ENCODE measurements around the gene MAP3K3.

Gene MAP3K3

DNA sequence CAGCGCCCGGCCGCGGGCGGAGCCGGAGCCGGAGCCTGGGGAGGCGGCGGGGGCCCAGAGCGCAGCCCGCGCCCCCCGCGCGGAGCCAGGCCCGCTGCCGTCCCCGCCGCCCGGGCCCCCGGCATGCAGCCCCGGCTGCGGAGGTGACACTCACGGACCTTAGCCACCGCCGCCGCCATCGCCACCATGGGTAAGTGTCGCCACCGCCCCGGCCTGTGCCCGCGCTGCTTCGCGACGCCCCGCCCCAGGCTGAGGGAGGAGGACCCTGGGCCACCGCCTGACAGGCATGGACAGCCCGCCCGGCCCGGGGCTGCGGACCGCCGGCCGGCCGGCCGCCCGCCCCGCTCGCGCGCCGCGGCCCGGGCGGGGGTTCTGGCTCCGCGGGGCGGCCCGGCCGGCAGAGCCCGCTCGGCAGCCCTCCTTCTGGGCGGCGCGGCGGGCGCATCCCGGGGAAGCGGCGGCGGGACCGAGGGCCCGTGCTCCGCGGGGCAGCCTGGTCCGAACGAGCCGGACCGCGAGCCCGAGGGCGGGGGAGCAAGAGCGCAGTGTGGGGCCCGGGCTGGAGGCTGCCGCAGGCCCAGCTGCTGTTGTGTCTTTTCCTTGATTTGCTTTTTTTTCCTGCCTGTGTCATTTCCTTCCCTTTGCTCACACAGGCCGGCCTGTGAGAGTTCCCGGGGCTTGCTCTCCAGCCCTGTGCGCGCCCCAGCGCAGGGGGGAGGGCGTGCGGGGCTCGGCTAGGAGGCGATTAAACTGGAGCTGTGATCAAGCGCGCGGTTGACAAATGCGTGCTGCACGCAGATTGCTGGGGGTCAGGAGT, 565 bp downstream of the MAP3K3 start:
- peak in 1 of 2 donors; percentile 31 for DNase-seq (ENCODE audit: low read depth in 2 of 2)

DNA sequence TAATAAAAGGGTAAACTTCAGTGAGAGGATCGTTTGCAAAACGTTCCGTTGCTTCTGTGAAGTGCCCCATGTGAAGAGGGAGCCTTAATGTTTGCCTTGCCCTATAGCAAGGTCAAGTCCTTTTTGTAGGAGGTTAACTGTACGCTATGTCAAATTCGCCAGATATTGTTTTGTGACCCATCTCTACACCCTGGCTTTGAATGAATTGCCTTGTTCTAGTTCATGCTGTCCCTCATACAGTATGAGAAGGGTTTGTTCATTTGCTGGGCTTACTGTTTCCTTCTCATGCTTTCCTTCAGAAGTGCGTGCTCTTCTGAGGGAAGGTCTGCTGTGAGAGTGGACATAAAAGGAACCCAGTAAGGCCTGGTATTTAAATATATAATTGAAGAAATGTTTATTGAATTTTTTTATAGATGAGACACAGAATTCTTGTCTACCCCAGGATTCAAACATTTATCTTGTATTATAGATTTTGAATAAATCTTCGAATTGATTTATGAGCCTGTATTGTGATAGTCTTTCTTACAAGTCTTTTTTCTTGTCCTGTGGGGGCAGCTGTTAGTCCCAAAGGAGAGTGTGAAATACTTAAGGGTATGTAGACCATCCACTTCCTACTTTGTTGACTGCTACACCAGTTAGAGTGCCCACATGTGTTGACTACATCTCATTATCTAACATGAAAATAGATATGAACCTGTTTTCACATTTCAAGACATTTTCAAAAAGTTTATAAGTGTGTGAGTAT, 1.7 kb downstream of the MAP3K3 start:
- no peak for DNase-seq (ENCODE audit: low read depth in 2 of 2)

DNA sequence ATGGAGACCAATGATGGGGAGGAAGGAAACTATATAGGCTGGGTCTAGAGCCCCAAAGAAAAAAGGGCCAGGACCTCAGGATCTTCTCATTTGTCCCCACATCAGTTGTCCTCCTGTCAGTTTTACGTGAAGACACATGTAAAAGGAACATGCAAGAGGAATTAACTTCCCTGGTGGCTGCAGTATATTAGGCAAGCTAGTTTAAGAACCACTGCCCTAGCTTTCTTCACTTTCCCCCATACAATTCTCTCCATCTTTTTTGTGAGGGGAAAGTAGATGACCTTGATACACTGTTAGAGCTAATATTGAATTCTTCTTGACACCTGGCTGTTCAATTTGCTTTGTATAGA, 2.3 kb downstream of the MAP3K3 start:
- DNase-seq (ENCODE audit: low read depth in 2 of 2): no peak

DNA sequence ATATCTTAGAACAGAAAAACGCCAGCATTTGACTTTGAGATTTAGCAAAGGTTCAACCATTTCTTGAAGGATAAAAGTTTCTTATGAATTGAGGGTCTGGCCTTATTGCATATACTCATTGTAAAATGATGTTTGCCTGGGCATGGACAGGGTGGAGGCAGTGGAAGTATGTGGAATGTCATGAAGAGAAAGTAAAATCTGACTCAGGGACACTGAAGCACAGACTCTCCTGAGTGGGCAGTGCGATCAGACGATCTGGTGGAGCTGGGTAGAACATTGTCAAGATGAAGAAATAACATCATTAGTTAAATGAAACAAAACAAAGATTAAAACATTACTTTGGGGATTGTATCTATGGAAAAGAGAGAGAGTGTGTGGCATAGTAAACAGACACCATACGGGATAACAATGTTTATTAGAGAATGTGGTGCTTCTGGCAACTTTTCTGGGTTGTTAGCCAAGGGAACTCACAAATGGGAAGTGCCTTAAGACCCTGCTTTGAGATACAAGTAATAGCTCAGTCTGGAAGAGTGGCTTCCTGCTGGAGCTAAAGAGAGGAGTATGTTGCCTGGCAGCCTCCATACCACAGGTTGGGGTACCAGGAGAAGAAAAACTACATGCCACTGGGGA, 4.4 kb downstream of the MAP3K3 start:
- no peak for DNase-seq (ENCODE audit: low read depth in 2 of 2)

DNA sequence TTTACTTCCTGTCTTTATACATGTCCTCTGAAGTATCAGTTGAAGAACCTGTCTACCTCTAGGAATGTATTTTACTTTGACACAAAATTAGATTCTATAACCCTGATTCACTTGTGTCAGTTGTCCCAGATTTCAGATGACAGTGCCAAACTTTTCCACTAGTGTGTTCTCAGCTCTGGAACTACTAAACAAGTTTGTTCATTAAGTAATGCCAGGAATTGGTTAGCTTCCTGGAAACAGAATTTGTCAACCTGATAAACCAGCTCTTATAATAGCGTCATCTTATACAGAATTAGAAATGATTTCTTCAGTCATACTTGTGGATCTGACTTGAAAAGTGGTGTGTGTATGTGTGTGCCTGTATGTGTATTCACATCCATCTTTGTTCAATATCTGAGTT, 7.4 kb downstream of the MAP3K3 start:
- no peak for DNase-seq (ENCODE audit: low read depth in 2 of 2)

DNA sequence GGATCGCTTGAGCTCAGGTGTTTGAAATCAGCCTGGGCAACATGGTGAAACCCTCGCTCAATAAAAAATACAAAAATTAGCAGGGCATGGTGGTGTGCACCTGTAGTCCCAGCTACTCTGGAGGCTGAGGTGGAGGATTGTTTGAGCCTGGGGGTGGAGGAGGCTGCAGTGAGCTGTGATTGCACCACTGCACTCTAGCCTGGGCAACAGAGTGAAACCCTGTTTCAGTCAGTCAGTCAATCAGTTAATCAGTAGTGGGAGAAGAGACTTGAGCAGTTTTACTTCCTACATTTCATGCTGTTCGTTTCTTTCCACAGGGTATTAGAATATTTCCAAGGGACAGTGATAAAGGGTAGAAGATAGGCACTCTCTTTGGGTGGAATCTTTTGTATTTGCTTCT, 8.8 kb downstream of the MAP3K3 start:
- no peak for DNase-seq (ENCODE audit: low read depth in 2 of 2)

DNA sequence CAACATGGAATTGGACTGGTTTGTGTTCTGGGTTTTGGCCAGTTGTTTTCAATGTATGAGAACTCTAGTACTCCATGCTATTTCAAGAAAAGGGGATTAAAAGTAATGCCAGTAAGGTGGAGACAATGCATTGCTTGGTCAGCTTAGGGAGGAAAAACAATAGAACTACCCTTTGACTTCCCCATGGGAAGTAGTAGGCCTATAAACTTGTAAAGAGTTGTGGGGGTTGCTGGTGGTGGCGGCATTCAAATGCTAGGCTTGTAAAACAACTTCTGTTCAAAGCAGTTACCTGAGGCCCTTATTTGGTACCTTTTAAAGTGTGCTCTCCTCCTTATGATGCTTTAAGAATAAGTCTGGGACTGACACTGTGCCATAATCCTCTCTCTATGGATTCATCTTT, 9.4 kb downstream of the MAP3K3 start:
- DNase-seq (ENCODE audit: low read depth in 2 of 2): no peak

DNA sequence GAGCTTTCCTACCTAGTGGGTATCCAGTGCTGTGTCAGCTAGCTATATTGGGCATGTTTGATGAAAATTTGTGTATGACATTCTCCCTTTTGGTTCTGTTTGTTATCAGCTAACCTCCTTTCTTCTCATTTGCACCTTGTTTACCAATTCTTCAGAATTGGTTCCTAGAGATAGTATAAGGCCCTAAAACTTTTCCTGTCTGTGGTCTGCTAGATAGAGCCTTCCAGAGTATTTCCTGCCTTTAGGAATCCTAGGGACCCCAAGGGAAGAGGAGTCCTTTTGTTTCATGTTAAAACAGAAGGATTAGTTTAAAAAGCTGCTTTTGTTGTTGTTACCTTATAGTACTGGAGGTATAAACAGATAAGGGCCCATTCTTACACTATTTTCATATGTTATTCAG, 11.5 kb downstream of the MAP3K3 start:
- no peak for DNase-seq (ENCODE audit: low read depth in 2 of 2)

DNA sequence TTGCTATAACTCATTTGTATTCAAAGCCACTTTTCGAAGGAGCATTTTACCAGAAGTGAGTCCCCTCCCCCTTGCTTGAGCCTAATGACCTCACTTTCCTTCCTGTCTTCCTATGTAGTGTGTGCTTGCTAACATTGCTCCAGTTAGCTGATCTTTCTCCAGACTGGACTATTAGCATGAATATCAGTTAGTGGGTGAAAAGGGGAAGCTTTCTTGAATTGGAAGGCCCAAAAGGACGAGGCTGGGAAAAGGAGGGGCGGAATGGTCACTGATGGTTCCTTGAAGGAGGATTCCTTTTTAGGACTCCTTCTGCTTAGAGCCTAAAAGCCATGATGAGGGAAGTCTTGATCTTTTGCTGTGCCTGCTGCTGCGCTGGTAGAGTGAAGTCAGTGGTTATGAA, 11.9 kb downstream of the MAP3K3 start:
- DNase-seq (ENCODE audit: low read depth in 2 of 2): no peak

DNA sequence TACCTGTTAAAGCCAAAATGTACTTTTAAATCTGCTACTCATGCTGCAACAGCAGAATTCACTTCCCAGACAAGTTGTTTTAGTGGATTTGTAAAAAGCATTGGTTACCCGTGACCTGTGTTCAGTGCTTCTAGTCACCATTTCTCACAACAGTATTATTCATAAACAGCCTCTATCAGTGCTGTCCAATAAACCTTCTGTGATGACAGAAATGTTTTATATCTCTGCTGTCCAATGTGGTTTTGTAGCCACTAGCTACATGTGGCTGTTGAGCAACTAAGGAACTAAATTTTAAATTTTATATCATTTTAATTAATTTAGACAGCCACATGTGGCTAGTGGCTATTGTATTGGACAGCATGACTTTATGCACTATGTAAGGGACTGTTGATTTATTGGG, 12.6 kb downstream of the MAP3K3 start:
- DNase-seq (ENCODE audit: low read depth in 2 of 2): no peak

DNA sequence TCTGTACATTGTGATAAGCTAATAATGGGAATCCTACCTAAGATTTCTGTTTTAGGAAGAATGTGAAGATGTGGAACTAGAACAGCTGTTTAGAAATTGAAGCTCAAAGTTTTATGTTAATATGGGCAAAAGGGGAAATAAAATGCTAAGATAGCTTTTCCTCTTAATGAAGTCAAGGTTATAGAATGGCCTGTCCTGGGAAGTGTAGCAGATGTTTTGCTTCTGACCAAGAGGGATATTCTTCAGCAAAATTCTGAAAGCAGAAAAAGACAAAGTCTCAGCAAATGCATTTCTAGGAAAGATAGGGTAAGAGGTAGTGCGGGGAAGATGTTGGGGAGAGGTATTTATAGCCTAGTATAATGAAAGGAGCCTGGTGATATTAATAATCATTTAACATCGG, 13.1 kb downstream of the MAP3K3 start:
- no peak for DNase-seq (ENCODE audit: low read depth in 2 of 2)

DNA sequence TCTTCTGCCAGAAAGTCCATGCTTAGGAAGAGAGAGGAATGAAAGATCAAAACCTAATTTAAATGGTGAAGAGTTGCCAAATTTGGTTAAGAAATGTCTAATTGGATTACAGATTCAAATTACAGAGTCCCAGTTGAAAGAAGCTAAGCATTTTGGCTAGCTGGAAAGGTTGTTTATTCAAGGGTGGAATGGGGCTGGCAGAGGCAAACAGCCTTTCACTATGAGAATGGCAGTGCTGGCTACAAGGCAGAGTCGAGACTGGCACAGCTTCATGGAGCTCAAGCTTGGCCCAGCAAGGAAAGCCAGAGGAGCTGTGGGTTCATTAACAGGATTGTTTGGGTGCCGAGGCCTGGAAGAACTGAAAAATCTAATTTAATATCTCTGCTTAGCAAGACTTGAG, 13.6 kb downstream of the MAP3K3 start:
- no peak for DNase-seq (ENCODE audit: low read depth in 2 of 2)

DNA sequence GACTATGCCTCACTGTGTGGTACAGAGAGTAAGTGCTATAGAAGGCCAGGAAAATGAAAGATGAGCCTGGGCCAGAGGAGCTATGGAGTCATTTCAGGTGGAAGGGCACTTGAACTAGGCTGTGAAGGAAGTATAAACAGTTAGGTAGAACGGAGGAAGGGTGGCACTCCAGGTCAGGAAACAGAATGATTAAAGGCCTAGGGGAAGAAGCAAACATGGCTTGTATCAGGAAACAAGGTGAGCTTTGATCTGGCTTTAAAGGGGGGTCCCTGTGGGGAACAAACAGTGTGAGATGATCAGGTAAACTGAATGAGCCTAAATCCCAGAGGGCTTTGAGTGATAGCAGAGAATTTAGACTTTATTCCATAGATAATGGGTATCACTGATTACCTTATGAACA, 16.9 kb downstream of the MAP3K3 start:
- DNase-seq (ENCODE audit: low read depth in 2 of 2): no peak

DNA sequence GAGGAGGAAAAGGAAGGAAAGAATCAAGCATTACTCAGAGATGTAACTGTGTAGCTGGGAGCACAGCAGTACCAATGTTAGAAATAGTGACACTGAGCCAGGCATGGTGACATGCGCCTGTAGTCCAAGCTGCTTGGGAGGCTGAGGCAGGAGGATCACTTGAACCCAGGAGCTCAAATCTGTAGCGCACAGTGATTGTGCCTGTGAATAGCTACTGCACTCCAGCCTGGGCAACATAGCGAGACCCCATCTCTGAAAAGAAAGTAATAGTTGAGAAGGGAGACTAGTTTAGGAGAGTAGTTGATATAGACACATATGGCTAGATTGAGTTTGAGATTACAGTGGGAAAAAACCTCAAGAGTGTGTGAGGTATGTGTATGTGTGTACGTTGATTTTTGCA, 17.8 kb downstream of the MAP3K3 start:
- DNase-seq (ENCODE audit: low read depth in 2 of 2): no peak

DNA sequence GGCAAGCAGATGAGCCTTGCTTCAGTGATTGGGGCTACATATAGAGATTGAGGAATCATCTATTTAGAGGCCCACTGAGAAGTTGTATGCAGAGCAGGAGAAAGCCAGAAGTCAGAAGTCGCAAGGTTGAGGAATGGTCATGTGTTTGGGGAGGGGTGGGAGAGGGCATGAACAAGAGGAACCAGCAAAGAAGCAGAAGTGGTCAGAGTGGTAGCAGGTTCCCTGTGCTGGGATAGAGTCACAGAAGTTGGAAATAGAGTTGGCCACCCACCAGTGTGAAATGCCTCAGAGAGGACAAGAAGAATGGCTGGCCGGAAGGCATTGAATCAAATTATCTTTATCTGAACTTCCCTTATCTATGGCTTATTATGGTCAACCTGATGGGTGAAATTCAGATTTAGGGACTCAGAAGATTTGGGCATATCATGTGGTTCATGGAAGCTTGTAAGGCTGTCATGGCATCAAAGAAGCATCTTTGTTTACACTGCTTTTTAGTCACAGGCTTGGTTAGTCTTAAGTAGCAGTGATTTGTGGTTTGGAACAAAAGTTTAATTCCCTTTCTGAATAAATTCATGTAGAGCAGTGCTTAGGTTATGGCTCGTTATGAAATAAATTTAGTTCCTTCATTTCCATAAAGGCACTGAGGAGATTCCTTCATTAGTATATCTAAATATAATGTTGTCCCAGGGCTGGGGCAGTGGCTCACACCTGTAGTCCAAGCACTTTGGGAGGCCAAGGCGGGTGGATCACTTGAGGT, 19.7 kb downstream of the MAP3K3 start:
- DNase-seq (ENCODE audit: low read depth in 2 of 2): no peak

DNA sequence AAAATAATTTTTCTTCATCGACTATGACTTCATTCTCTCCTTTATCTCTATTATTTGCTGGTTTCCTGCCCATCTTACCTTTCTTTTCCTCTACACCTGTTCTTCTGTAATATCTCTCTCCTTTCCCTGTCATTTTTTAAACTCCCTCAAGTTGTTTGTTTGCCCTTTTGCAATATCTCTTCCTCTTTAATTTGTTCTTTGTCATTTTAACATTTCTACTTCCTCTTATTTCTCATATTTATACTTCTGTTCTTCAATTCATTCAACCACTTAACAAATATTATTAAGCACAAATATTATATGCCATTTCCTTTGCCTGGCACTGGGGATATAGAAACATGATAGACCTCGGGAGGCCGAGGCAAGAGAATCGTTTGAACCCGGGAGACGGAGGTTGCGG, 22.6 kb downstream of the MAP3K3 start:
- no peak for DNase-seq (ENCODE audit: low read depth in 2 of 2)

DNA sequence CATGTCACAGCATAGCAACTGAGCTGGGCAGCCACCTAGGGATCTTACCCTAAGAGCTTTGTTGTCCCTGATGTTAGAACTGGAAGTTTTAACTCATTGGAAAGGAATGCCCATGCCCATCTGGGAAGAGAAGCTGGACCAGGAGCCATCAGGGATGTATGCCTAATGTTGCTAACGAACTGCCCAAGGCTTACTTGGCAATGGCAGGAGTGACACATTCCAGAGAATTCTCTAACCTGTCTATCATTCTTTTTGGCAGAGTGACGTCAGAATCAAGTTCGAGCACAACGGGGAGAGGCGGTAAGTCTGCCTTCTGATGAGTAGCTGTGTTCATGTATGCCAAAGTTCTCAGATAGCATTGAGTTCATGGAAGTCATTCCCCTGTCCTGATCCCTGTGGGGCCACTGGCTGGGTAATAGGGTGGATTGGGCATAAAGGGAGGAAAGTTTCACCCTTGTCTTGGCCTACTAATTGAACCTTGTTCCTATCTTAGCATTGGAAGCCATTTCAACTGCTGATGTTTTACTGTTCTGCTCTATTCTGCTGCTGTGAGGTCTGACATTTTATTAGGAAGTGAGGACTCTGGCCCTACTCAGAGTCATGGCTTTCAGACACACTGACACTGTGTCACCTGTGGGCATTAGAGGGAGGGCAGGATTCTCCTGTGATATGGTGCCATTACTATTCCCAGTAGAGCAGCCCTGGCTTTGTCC, 23.7 kb downstream of the MAP3K3 start:
- DNase-seq (ENCODE audit: low read depth in 2 of 2): no peak

DNA sequence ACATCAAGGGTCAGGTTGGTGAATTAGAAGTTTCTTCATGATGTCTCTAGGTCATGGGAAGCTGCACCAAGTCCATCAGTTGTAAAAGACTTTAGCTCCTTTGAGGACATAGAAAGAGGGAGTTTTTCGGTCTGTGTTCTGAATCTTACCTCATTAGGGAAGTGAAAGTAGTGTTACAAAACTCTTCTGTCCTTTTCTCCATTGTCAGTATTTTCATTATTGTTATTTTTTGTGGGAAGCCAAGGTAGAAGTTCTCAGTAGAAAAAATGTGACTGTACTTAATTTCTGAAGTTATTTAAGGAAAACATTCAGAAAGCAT, 24.2 kb downstream of the MAP3K3 start:
- no peak for DNase-seq (ENCODE audit: low read depth in 2 of 2)

DNA sequence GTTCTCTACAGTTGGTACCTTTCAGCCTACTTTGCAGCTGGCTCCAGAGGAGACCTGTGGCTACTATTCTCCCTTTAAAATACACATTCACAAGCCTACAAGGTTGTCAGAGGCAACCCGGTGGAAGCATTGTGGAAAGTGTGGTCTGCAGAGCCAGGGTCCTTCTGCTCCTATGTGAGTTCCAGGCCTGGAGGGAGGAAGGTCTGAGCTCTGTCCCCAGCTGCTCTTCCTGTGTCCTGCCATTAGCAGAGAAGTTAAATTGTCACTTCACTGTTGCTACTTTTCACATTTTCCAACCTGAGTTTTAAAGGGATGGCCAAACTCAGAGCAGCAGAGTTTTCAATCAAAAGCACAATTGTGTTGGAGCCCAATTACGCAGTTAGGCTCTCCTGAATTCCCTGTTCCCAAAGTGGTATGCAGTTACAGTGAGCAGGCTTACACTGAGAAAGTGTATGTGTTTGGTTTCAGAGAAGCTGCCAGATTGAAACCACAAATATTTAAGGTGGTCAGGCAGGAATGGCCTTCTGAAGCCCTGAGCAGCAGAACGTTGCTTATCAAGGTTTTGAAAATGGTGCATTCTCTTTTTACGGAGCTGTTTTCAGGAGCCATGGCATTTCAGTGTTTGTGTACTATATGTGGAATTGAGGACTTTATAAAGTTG, 25.0 kb downstream of the MAP3K3 start:
- DNase-seq (ENCODE audit: low read depth in 2 of 2): no peak

DNA sequence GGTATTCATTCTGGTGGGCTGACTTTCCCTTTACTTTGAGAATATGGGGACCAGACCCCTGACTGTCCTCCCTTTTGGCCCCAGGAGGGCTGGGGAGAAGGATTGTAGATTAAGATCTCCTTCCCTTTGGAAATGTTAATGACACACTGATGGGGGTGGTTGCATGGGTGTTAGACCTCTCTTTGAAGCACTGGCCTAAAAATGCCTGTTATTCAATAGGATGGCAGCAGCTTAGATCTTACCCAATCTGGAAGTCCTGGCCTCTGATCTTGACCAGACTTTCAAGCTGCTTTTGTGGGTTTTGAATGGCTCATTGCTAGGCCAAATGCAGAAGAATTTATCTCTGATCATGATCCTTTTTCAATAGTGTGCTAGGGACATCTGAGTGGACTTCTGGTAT, 25.7 kb downstream of the MAP3K3 start:
- DNase-seq (ENCODE audit: low read depth in 2 of 2): no peak

DNA sequence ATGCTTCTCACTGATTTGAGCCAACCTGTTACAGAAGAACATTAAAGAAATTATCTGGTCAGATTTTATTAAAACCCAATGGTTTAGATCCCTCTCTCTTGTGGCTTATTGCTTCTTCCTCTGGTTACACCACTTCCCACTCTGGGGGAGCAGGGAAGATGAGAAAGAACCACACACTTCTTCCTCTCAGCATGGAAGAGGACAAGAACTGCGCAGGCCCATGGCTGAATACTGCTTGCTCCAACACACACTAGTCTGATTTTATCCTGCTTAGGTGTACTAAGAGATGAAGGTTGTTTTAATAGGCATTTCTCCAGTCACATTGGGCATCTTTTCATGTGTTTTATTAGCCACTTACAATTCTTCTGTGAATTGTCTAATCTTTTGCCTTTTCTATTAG, 27.6 kb downstream of the MAP3K3 start:
- DNase-seq (ENCODE audit: low read depth in 2 of 2): no peak

All from stimulated activated CD4-positive, alpha-beta T cell treated with anti-CD3 and anti-CD28 coated beads, Interleukin-1b, Interleukin-23, amount 100 ng/mL, for 1 hour (primary cell).